K562 (cell line): ENCODE data around the gene KRTCAP2. TPM values are rescaled to one million over a fixed set of nuclear protein-coding genes. Genes with fewer than 3 reads are reported as not detected.

Experiments used
- ATAC-seq: fragments of 200-7000 bp; cut with Tn5 transposase; 3 replicates; pipeline ENCODE4 v1.9.1; 2020; ENCODE audit warnings: moderate library complexity
- BruUV-seq: library from RNA; stranded (reverse); fragments of 400-500 nt; replicated peaks from 2 replicates; lab custom pipeline; 2021; lab: Mats Ljungman, UMichigan
- CTCF ChIA-PET: fragments of 300-600 bp; formaldehyde crosslinking; extraction: SDS; loops from one replicate; lab custom pipeline; 2021; ENCODE audit warnings: low intra/inter-chr PET ratio; lab: Yijun Ruan, JAX
- POLR2A ChIA-PET: fragments of 300-600, 350-650 bp; sonication (Branson Sonifier 250); formaldehyde crosslinking; extraction: SDS; loops from one replicate; lab custom pipeline; 2021; ENCODE audit warnings: antibody characterized with exemption, inconsistent platforms; lab: Yijun Ruan, JAX
- DNase-seq, 4 experiments: peaks; one replicate each; pipeline versions ENCODE4 v3.0.0 to v3.0.0-alpha.2; 2011 to 2018; ENCODE audit warnings: low spot score in 3 of 4, mixed read lengths in 3 of 4; ENCODE audit errors: extremely low read depth in 1 of 4
- FAIRE-seq: peaks from 2 replicates; lab custom pipeline; 2011; peaks lifted over from hg19 to GRCh38; lab: Jason Lieb, UNC
- H2AFZ ChIP-seq: 2 replicates; pipeline ENCODE4 v1.6.0; 2011; ENCODE audit warnings: low read depth, low read length, control low read depth, inconsistent platforms
- H3K27ac ChIP-seq: fragments of 200-600 bp; 3 replicates; pipeline ENCODE4 v1.8.0; 2011; ENCODE audit warnings: low read depth, mild to moderate bottlenecking, control low read depth, inconsistent platforms, low read length, moderate library complexity, mixed read lengths; ENCODE audit errors: extremely low read depth
- H3K27me3 ChIP-seq, 2 experiments: fragments of 300-600 bp in 1 of 2; 2 replicates in 1 of 2; 3 replicates in 1 of 2; pipeline versions ENCODE4 v1.6.0 to v1.8.0; 2011; ENCODE audit warnings: inconsistent platforms in 2 of 2, low read length in 2 of 2, mild to moderate bottlenecking in 1 of 2, mixed read lengths in 1 of 2, moderate library complexity in 1 of 2; ENCODE audit not compliant: control insufficient read depth in 2 of 2, insufficient read depth in 2 of 2
- H3K36me3 ChIP-seq: fragments of 300-600 bp; 3 replicates; pipeline ENCODE4 v1.8.0; 2011; ENCODE audit warnings: mild to moderate bottlenecking, low read length, inconsistent platforms; ENCODE audit not compliant: control insufficient read depth, insufficient read depth
- H3K4me1 ChIP-seq, 2 experiments: fragments of 200-600 bp in 1 of 2; replicated peaks in 1 of 2; 2 replicates in 1 of 2; 3 replicates in 1 of 2; pipeline versions ENCODE4 v1.5.1 to v1.8.0; 2011; ENCODE audit warnings: inconsistent platforms in 2 of 2, low read length in 2 of 2, mild to moderate bottlenecking in 1 of 2, mixed read lengths in 1 of 2, moderate library complexity in 1 of 2; ENCODE audit not compliant: control insufficient read depth in 2 of 2, insufficient read depth in 2 of 2
- H3K4me2 ChIP-seq: 2 replicates; pipeline ENCODE4 v1.6.1; 2011; ENCODE audit warnings: low read length, control low read depth, inconsistent platforms, mixed read lengths; ENCODE audit not compliant: insufficient read depth
- H3K4me3 ChIP-seq: fragments of 200-600 bp; sonication (generic), shearing (Covaris generic); 2 replicates; pipeline ENCODE4 v1.5.1; 2016; ENCODE audit warnings: control low read depth, inconsistent platforms
- H3K79me2 ChIP-seq: fragments of 200-600 bp; 3 replicates; pipeline ENCODE4 v1.8.0; 2011; ENCODE audit warnings: low read length, inconsistent platforms; ENCODE audit not compliant: control insufficient read depth, insufficient read depth
- H3K9ac ChIP-seq, 2 experiments: 2 replicates each; pipeline versions ENCODE4 v1.6.0 to v1.6.1; 2011; ENCODE audit warnings: low read depth in 2 of 2, low read length in 2 of 2, control low read depth in 1 of 2, inconsistent platforms in 1 of 2, mild to moderate bottlenecking in 1 of 2, mixed read lengths in 1 of 2; ENCODE audit not compliant: insufficient read depth in 1 of 2
- H3K9me1 ChIP-seq: one replicate; pipeline ENCODE4 v1.6.0; 2011; ENCODE audit warnings: inconsistent platforms, mild to moderate bottlenecking, low read length, moderate library complexity; ENCODE audit not compliant: control insufficient read depth, insufficient read depth
- H3K9me3 ChIP-seq: replicated peaks from 2 replicates; pipeline ENCODE4 v1.5.1; 2011; ENCODE audit warnings: low read depth, low read length, inconsistent platforms; ENCODE audit not compliant: control insufficient read depth, insufficient read depth
- H4K20me1 ChIP-seq: replicated peaks from 2 replicates; pipeline ENCODE4 v1.6.1; 2011; ENCODE audit warnings: low read length, inconsistent platforms, mixed read lengths; ENCODE audit not compliant: control insufficient read depth, insufficient read depth
- PHF21A ChIP-seq: fragments of 450-650 bp; IDR thresholded peaks from 2 replicates; pipeline ENCODE4 v1.6.1; 2017; ENCODE audit warnings: low read depth, borderline replicate concordance
- ZBTB33 ChIP-seq: sonication (generic); formaldehyde crosslinking; IDR thresholded peaks from 2 replicates; pipeline ENCODE4 v1.8.1; 2023; ENCODE audit warnings: mild to moderate bottlenecking, missing genetic modification reagents
- WGBS: fragments of 100-300 bp; shearing (Covaris generic); methylation state at CpG from one replicate; pipeline ENCODE4 v1.1.6; 2016; ENCODE audit warnings: low coverage, mixed read lengths; ENCODE audit not compliant: insufficient coverage; ENCODE audit errors: missing lambda C conversion rate; 5-methylcytosine and 5-hydroxymethylcytosine counted together
- in situ Hi-C: fragments of 300-500 bp; cut with MboI; formaldehyde crosslinking; loops from 4 replicates; pipeline ENCODE4 v1.15.0; 2018; ENCODE audit warnings: inconsistent platforms, mixed read lengths
- intact Hi-C: fragments of 100-400 bp; cut with micrococcal nuclease; formaldehyde crosslinking; loops from 2 replicates; pipeline ENCODE4 v1.14.2; 2022
- polyA plus RNA-seq, 8 experiments: library from polyadenylated mRNA; depleted of rRNA in 4 of 8; stranded (reverse) in 5 of 8; unstranded in 3 of 8; fragments of >200 nt; fragmentation: Nextera tagmentation in 2 of 8; fragmentation: Illumina TruSeq in 1 of 8; extraction: Ambion mirVana in 2 of 8; extraction: Trizol in 1 of 8; gene quantifications; 2 replicates each; pipeline versions ENCODE4 v1.2.1 to v1.2.3, GENCODE V29; 2011 to 2014; ENCODE audit warnings: inconsistent platforms in 1 of 8, missing spikeins in 1 of 8
- total RNA-seq, 7 experiments: library from RNA; depleted of rRNA in 6 of 7; stranded (reverse); fragments of >200 nt in 6 of 7; fragmentation: Illumina TruSeq in 2 of 7; extraction: Trizol in 2 of 7; gene quantifications; 2 replicates each; pipeline versions ENCODE4 v1.2.1 to v1.2.3, GENCODE V29; 2011 to 2021; ENCODE audit warnings: low replicate concordance in 1 of 7

The KRTCAP2 gene
- total and polyA plus RNA-seq, 9 of the 15 experiments (the other 6 are each of a cell fraction or from before 2014, with no cell fraction given): 126 to 436 (median 244) TPM

GRCh38 chr1:155166471-155167165 lies 6.5 kb downstream of the KRTCAP2 start:
- CTCF ChIA-PET: interaction anchor here (1.9 to 4.4 kb wide), 4 partner anchors 54 to 82 kb away, joined by 17 to 59 read pairs (median 39); no protein-coding TSS in a partner anchor
- POLR2A ChIA-PET: interaction anchor here (0.9 to 1.4 kb wide), 3 partner anchors 37 to 75 kb away, joined by 5 to 9 read pairs (median 5); no protein-coding TSS in a partner anchor
- intact Hi-C loops (loop anchor here (1.0 to 5.0 kb wide), 2 partner anchors 54 to 75 kb away; no protein-coding TSS in a partner anchor), in situ Hi-C loops (loop anchor here (5.0 kb wide), 1 partner anchor 74 kb away; no protein-coding TSS in a partner anchor)
- Histone ChIP-seq H3K4me2 (no peak overlapping the region), H3K36me3 (peaks cover 28% of the 10 kb centered on the region), H3K4me1 (peaks cover 4 to 11% of the 10 kb centered on the region in 2 experiments; a peak in 4 of 5 replicates), H3K27ac (no peak overlapping the region), H3K9me1 (no peaks in the 10 kb centered on the region), H4K20me1 (no peaks in the 10 kb centered on the region), H3K9me3 (no peaks in the 10 kb centered on the region), H3K9ac (peak overlapping the region in 1 of 2 experiments; percentile 65; a peak in 1 of 4 replicates), H3K27me3 (no peaks in the 10 kb centered on the region), H3K79me2 (peaks cover under 1% of the 10 kb centered on the region; the same call in 1 of the 3 replicates), H2AFZ (no peak overlapping the region), H3K4me3 (no peak overlapping the region)
- FAIRE-seq (no peak), ATAC-seq (no peak), DNase-seq (peak in 1 of 4 experiments; percentile 2)
- WGBS: 68% methylated on average over 22 of the region's 27 CpGs
- TF ChIP-seq ZBTB33 (CRISPR knock-in tag) (peak; percentile 97), PHF21A (no peak)
- no TSS peak for BruUV-seq
